ENCODE data around the gene TMEM61.
"Not testable (repeated sequence)": the region's sequence is repeated elsewhere in the genome, so short reads cannot be mapped to it uniquely, and the experiment has no call there.

Gene TMEM61

DNA sequence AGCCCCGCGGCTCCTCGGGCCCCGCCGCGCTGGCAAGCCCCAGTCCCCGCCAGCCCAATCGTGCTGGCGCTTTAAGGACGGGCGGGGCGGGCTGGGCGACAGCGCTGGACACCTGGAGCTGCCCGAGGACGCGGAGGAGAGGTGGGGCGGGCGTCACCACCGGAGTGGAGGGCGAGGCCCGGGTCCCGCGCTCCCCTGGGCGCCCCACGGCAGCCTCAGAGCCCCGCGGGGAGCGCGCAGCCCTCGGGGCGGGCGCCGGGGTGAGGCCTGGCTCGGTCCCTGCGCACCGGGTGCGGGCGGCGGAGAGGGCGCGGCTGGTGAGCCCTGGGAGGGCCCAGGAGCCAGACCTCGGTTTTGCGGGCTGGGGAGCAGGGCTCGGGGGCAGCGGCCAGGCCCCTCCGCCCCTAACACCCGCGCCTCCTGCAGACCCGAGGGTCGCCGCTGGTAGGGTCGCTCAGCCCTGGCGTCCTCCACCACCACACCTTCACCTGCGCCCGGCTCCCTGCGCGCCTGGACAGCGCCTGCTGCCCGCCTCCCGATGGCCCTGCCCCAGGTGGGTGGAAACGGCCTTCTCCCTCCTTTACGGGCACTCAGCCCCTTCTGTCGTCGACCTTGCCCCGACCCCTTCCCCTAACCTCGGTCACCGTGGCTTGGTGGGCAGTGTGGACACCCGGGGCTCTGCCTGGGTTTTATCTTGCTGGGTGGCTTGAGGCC is at the start of gene TMEM61:
Gene TMEM61 (plus strand): TSS at position 101 of the 714 bp plus-strand sequence. CDS start 438 bp downstream, at position 539.
- no peak for DNase-seq (ENCODE audit: extremely low read depth in 1 of 2, low read depth in 1 of 2)

DNA sequence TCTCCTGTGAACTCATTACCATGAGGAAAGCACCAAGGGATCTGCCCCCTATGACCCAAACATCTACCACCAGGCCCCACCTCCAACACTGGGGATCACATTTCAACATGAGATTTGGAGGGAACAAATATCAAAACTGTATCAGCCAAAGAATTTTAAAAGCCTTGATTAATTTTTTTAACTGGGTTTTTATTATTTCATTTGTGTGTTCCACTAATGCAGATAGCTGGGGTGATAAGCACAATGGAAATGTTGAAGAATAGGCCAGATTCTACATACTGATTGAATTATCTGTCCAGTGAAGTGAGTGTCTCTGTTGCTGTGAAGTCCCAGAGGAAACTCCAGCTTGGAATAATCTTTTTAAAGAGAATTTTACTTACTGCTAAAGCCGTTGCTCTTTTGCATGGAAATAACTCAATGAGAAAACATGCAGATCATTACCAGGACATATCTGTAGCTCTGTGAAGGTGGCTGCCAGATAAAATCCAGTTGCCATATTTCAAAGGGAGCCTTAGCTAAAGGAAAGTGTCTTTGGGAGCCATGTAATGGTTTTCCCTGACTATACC is 49.1 kb upstream of the TMEM61 start:
- DNase-seq (ENCODE audit: extremely low read depth in 1 of 2, low read depth in 1 of 2), result no peak

DNA sequence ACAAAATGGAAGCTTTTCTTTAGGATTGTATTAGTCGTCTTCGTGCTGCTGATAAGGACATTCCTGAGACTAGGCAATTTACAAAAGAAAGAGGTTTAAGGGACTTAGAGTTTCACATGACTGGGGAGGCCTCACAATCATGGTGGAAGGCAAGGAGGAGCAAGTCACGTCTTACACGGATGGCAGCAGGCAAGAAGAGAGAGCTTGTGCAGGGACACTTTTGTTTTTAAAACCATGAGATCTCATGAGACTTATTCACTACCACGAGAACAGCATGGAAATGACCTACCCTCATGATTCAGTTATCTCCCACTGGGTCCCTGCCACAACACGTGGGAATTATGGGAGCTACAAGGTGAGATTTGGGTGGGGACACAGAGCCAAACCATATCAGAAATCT is 46.3 kb upstream of the TMEM61 start:
- DNase-seq (ENCODE audit: extremely low read depth in 1 of 2, low read depth in 1 of 2), result not testable (repeated sequence)

DNA sequence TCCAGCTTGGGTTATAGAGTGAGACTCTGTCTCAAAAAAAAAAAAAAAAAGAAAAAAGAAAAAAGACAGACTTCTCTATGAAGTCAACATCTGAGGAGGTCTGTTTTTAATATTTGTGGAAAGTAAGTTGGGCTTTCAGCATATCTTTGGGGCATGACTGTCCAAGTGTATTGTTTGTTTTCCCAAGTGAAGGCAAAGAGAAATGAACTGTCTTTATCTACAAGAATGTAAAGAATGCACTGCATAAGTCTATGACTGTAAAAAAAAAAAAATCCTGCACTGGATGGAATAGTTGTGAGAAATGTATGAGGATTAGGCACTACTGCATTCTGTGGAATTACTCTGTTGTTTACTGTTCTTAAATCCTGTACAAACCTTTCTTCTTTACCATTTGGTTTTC is 45.6 kb upstream of the TMEM61 start:
- DNase-seq (ENCODE audit: extremely low read depth in 1 of 2, low read depth in 1 of 2), result no peak

DNA sequence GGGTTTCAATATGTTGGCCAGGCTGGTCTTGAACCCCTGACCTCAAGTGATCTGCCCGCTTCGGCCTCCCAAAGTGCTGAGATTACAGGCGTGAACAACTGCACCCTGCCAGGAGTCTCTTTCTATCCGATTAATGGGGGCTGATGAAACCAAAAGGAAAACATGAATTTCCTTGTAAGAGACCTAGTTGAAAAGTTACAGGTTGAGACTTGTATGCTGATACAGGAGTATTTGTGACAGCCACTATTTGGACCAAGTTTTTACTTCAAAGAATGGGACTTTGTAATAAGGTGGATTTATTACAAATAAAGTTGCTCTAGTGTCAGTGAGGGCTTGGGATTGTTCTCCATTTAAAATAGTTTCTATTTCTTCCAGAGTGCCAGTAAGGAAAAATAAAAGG is 43.6 kb upstream of the TMEM61 start:
- no peak for DNase-seq (ENCODE audit: extremely low read depth in 1 of 2, low read depth in 1 of 2)

DNA sequence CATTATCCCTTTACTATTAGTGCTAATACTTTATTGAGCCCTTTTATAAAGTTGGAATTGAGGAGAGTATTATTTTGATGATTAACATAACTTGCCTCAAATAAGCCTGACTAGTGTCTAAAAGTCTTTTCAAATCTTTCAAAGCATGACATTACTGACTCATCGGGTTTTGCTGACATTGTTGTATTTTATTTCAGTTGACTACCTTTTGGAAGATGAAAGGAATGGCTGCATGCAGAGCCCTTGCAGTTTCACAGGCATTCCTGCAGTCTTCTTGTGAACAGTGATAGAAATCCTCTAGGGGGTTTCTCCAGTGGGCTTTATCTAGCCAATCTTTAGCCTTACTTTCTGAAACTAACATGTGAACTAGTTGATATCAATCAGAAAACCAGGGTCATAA is 43.0 kb upstream of the TMEM61 start:
- no peak for DNase-seq (ENCODE audit: extremely low read depth in 1 of 2, low read depth in 1 of 2)

DNA sequence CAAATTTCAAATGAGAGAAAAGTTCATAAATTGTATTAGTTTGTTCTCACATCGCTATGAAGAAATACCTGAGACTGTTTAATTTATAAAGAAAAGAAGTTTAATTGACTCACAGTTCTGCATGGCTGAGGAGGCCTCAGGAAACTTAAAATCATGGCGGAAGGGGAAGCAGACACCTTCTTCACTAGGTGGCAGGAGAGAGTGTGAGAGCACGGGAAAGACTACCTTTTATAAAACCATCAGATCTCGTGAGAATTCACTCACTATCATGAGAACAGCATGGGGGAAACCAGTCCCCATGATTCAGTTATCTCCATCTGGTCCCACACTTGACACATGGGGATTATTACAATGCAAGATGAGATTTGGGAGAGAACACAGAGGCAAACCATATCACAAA is 41.5 kb upstream of the TMEM61 start:
- DNase-seq (ENCODE audit: extremely low read depth in 1 of 2, low read depth in 1 of 2), result not testable (repeated sequence)

DNA sequence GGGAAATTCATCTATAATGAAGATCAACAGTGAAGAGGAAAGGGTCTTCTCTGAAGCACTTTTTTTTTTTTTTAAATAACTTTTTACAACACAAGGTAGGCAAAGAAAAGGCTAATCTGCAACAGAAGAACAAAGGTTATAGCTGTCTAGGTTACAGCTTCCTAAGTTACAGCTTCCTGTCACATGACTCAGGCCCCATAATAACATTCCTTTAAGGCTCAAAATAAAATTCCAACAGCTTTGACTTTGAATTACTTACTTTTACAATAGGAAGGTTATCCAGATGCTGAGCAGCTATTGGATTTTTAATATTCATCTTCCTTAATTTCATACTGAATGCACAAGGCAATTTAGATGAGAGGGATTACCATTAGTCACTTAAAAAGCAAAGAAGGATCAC is 40.4 kb upstream of the TMEM61 start:
- DNase-seq (ENCODE audit: extremely low read depth in 1 of 2, low read depth in 1 of 2), result no peak

DNA sequence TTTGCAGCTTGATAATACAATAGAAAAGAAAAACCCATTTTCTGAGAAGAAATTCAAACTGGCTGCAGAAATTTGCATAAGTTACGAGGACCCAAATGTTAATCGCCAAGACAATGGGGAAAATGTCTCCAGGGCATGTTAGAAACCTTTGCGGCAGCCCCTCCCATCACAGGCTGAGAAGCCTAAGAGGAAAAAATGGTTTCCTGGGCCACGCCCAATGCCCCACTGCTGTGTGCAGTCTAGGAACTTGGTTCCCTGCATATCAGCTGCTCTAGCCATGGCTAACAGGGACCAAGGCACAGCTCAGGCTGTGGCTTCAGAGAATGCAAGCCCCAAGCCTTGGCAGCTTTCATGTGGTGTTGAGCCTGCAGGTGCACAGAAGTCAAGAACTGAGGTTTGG is 37.5 kb upstream of the TMEM61 start:
- no peak for DNase-seq (ENCODE audit: extremely low read depth in 1 of 2, low read depth in 1 of 2)

DNA sequence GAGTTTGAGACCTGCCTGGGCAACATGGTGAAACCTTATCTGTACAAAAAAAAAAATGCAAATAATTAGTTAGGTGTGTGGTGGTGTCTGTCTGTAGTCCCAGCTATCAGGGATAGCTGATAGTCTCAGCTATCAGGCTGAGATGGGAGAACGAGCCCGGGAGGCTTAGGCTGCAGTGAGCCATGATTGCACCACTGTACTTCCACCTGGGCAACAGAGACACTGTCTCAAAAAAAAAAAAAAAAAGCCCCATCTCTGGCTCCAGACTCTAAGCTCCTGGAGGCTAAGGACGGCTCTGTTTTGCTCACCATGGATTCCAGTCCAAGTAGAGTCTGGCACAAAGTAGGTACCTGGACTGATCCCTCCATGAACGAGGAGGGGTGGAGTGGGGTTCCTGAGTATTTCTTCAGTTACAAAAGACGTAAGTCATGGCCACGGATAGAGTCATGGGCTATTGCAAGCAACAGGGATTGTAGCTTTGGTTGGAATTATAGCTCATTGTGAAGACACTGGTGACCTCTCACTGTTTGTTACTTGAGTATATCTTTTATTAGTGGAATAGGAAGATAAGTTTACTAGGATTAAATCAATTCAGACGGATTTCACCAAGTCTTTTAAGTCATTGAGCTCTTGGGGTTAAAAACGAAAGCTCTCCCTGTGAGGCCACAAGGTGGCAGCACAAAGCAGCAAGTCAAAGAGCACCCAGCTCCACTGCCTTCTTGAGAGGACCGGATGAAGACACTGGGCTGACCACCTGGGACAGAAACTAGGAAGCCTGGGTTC is 35.6 kb upstream of the TMEM61 start:
- DNase-seq (ENCODE audit: extremely low read depth in 1 of 2, low read depth in 1 of 2), result peak in 1 of 2 donors; percentile 40

DNA sequence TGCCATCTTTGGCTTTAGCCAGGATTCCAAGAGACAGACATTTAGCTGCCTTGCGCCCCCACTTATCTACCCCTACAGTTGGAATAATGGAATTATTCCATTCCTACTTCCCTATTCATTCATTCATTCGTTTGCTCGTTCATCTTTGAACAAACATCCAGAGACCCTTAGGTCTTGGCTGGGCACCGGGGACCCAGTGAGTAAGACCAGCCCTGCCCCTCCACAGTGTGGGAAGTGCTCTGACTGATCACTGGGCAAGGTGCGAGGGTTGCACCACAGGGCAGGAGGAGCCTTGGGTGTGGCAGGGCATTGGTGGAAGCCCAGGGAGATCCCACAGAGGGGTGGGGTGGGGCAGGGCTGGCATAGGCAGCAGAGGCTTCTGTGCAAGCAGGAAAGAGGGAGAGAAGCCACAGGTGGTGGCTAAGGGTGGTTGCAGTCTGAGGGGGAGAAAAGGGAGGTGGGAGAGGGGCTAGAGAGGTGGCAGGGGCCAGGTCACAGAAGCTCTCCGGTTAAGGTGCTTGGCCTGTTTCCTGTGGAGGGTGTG is 35.0 kb upstream of the TMEM61 start:
- no peak for DNase-seq (ENCODE audit: extremely low read depth in 1 of 2, low read depth in 1 of 2)

DNA sequence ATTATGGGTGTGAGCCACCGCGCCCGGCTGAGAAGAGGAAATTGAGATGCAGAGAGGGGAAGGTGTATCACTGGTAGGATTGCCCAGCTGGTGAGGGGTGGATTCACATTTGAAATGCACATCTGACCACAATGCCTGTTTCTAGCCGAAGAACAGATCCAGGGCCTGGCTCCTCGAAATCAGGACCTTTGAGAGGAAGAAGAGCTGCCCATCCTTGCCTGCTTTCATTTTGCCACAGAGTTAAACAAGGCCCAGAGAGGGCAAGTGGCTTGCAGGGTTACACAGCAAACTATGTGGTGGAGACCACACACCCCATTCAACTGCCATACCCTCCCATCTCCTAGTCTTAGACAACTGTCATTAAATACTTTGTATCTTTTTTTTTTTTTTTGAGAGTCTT is 32.9 kb upstream of the TMEM61 start:
- DNase-seq (ENCODE audit: extremely low read depth in 1 of 2, low read depth in 1 of 2), result no peak

DNA sequence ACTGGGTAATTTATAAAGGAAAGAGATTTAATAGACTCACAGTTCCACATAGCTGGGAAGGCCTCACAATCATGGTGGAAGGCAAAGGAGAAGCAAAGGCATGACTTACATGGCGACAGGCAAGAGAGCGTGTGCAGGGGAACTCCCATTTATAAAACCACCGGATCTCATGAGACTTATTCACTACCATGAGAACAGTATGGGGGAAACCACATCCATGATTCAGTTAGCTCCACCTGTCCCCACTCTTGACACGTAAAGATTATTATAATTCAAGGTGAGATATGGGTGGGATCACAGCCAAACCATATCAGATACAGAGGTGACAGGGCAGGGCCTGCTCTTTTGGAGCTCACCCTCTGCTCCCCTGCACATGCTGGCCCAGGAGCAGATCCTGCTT is 31.4 kb upstream of the TMEM61 start:
- no peak for DNase-seq (ENCODE audit: extremely low read depth in 1 of 2, low read depth in 1 of 2)

DNA sequence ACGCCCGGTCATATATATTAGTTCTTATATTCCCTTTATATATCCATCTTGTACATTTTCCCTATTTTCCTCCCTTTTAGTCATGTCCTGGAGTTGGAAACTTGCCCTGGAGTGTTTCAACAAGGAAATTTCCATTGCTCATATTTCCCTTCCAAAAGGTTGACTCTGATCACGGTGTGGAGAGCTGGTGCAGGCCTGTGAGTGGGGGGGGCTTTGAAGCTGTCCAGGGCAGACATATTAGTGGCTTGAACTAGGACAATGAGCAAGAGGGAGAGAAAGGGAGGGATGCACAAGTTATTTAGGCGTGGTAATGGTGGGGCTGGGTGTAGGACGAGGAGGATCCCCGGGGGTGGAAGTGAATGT is 30.4 kb upstream of the TMEM61 start:
- DNase-seq (ENCODE audit: extremely low read depth in 1 of 2, low read depth in 1 of 2), result no peak

DNA sequence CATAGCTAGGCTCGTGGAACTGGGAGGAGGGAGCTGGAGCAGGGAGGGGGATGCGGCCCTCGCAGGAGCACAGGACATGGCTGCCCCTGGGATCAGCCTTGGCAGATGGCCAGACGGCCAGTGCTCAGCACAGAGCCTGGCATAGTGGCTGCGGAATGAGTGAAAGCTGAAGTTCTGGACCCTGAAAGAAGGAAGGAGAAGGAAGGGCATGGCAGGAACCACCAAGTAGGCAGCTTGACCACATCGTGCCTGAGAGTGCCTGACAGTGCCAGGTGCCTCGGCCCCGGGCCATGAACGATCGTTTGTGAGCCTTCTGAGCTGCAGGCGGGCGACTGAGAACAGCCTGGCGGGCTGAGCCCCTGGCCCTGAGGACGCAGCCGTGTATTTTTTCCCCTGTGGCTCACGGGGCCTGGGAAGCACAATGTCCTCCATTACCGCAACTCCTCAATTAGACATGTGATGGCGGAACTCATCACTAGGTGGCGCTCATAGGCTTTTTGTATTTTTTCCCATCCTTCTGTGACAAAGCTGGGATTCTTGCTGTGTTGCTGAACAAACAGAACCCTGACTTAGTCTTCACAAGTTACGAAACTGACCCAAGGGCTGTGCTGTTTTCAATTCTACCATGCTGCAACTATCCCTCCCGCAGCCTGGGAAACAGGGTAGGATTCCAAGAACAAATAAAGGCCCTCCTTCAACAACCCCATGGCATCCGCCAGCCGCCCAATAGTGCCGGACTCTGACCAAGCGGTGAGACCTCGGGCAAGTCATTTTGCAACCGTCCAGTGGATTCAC is 29.9 kb upstream of the TMEM61 start:
- peak in 1 of 2 donors; percentile 21 for DNase-seq (ENCODE audit: extremely low read depth in 1 of 2, low read depth in 1 of 2)

DNA sequence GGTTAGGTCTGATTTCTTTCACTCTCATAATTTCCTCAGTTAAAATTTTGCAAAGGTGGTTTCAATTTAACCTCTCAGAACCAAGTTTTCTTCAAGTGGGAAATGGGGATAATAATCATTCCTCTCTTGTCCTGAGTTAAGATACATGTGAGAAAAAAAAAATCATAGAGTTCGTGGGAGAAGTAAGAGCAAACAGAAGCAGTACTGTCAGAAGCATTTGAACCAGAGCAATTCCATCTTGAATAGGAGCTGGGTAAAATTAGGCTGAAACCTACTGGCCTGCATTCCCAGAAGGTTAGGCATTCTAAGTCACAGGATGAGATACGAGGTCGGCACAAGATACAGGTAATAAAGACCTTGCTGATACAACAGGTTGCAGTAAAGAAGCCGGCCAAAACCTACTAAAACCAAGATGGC is 28.6 kb upstream of the TMEM61 start:
- DNase-seq (ENCODE audit: extremely low read depth in 1 of 2, low read depth in 1 of 2), result no peak

DNA sequence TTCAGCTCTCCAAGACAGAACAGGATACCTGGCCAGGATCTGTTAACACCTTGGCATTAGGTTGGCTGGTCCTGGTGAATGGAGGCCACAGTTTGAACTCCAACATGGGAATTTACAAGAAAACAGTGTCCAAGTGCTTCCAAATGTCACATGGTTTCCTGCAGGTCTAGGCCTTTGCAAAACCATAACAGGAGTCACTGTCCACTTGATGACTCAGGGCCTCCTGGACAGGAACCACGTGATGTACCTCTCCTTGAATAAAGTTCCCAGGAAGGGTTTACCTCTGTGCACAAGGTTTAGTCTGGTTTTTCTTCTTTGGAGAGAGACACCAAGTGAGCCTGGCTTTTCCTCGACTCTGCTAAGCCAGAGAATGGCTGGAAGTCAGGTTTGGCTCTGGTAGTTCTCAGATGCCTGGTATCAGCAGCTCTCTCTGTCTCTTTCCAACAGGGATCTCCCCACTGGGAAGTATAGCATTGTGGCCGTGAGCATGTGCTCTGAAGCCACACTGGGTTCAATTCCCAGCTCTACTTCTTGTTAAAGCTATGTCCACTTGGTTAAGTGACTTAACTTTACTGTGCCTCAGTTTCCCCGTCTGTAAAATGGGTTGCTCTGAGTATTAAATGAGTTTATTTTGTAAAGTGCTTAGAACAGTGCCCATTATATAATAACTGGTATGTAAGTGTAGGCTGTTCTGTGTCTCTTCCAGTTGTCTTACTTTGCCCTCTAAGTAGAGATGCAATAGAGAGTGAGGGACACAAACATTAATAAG is 27.3 kb upstream of the TMEM61 start:
- no peak for DNase-seq (ENCODE audit: extremely low read depth in 1 of 2, low read depth in 1 of 2)

DNA sequence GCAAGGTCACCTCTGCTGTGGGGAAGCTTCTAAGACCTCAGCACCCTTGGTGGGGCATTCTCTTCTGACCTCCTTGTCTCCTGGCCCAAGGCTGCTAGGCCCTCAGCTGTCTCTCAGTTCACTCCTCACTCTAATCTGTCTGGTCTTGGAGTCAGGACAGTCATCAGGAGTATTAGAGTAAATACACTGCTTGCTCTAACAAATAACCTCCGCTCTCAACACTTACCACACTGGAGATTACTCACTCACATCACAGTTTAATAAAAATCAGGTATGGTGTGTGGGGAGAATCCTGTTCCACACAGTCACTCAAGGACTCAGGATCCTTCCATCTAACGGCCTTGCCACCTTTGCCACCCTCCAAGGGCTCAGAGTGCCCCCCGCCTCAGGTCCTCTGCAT is 26.6 kb upstream of the TMEM61 start:
- DNase-seq (ENCODE audit: extremely low read depth in 1 of 2, low read depth in 1 of 2), result no peak

DNA sequence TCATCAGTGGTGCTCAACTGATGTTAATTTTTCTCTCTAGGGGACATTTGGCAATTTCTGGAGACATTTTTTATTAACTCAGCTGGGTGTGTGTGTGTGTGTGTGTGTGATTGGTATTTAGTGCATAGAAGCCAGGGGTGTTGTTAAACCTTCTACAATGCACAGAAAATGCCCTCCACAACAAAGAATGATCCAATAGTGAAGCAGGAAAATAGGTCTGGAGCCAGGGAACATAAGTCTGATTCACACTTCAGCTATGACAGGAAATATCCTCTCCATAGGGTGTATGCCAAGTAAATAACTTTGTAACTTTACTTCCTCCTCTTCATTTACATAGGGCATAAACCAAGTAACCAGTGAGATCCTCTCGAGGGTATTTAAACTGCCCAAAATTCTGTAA is 25.1 kb upstream of the TMEM61 start:
- DNase-seq (ENCODE audit: extremely low read depth in 1 of 2, low read depth in 1 of 2), result no peak

DNA sequence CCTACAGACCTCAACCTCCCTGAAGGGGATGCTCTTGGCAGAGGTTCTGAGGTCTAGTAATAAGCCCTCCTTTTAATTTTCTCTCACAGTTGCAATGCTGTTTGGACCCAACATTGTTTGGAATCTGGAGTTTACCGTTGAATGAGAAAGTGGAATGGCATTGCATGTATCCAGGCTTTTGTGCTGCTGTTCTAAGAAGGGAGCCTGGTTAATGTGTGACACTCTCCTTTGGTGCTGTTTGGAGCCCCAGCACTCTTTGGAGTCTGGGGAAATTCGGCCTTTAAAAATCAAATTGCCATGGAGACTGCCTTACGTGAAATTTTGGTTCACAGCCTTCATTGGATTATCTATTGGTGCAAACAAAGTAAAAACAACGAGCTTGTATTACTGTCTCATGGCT is 23.7 kb upstream of the TMEM61 start:
- no peak for DNase-seq (ENCODE audit: extremely low read depth in 1 of 2, low read depth in 1 of 2)
